Smooth muscle cell of the brain vasculature (primary cell): Measurements from ENCODE around the gene TFDP1.

Source experiments
- DNase-seq: peaks from one replicate; pipeline ENCODE4 v3.0.0-alpha.2; 2012; ENCODE audit warnings: low read depth, low spot score

The TFDP1 gene

GRCh38 chr13:113650275-113650674 is 65.7 kb downstream of the TFDP1 start:
- no peak for DNase-seq

- DNase-seq, result no peak
Measured at GRCh38 chr13:113650731-113651148, 66.2 kb downstream of the TFDP1 start.

- DNase-seq, result no peak
Measured at GRCh38 chr13:113651511-113652403, 67.2 kb downstream of the TFDP1 start.

- no peak for DNase-seq
Measured at GRCh38 chr13:113652404-113653263, 68.1 kb downstream of the TFDP1 start.

- DNase-seq, result no peak
Measured at GRCh38 chr13:113653264-113654174, 69.0 kb downstream of the TFDP1 start.

GRCh38 chr13:113654175-113654560 is 69.6 kb downstream of the TFDP1 start:
- DNase-seq, result no peak

- DNase-seq, result no peak
Measured at GRCh38 chr13:113654591-113655345, 70.2 kb downstream of the TFDP1 start.

GRCh38 chr13:113655346-113656002 is 70.9 kb downstream of the TFDP1 start:
- DNase-seq, result no peak

GRCh38 chr13:113656003-113656588 is 71.5 kb downstream of the TFDP1 start:
- DNase-seq, result no peak

GRCh38 chr13:113656831-113657671 is 72.5 kb downstream of the TFDP1 start:
- DNase-seq, result no peak

- no peak for DNase-seq
Measured at GRCh38 chr13:113657851-113658741, 73.5 kb downstream of the TFDP1 start, which contains the start of gene ATP4B. TSS of gene ATP4B (minus strand) at chr13:113658198. CDS start at chr13:113658144, 54 bp downstream.

- DNase-seq, result no peak
Measured at GRCh38 chr13:113658836-113659235, 74.3 kb downstream of the TFDP1 start.

GRCh38 chr13:113659337-113659736 is 74.8 kb downstream of the TFDP1 start:
- no peak for DNase-seq

GRCh38 chr13:113660066-113660465 is 75.5 kb downstream of the TFDP1 start:
- no peak for DNase-seq

GRCh38 chr13:113661509-113661908 is 77.0 kb downstream of the TFDP1 start:
- no peak for DNase-seq

- no peak for DNase-seq
Measured at GRCh38 chr13:113663934-113664333, 79.4 kb downstream of the TFDP1 start.

GRCh38 chr13:113664751-113665596 is 80.4 kb downstream of the TFDP1 start:
- DNase-seq, result no peak
